ENCODE data around the gene PACS1.

GRCh38 chr11:66228521-66228920, 158.4 kb downstream of the PACS1 start:
- TF ChIP-seq POLR2AphosphoS5 (IDR thresholded peaks at IDR 0.05) = no peak
- no peak for TF ChIP-seq CTCF (IDR thresholded peaks at IDR 0.05)
- no peak for TF ChIP-seq POLR2A (IDR thresholded peaks at IDR 0.05; ENCODE audit: low read depth)
- TF ChIP-seq EP300 (IDR thresholded peaks at IDR 0.05) = no peak
